GM12878 (cell line): ENCODE data around the gene SSTR1. TPM values are rescaled to one million over a fixed set of nuclear protein-coding genes. Genes with fewer than 3 reads are reported as not detected.

ENCODE experiments used
- ATAC-seq: fragments of 200-7000 bp; cut with Tn5 transposase; 3 replicates; pipeline ENCODE4 v1.9.1; 2020; ENCODE audit warnings: mild to moderate bottlenecking, moderate library complexity
- BruUV-seq: library from RNA; stranded (reverse); fragments of 400-500 nt; replicated peaks from 2 replicates; lab custom pipeline; 2021; lab: Mats Ljungman, UMichigan
- CTCF ChIA-PET: fragments of 300-600 bp; sonication (Branson Sonifier 250); formaldehyde crosslinking; extraction: SDS; loops from one replicate; lab custom pipeline; 2021; ENCODE audit warnings: inconsistent platforms; lab: Yijun Ruan, JAX
- POLR2A ChIA-PET: fragments of 350-600 bp; formaldehyde crosslinking; extraction: SDS; loops from one replicate; lab custom pipeline; 2021; ENCODE audit warnings: inconsistent platforms; lab: Charles Lee
- RAD21 ChIA-PET: fragments of 300-600 bp; sonication (Branson Sonifier 250); formaldehyde crosslinking; loops from one replicate; lab custom pipeline; 2023; ENCODE audit warnings: antibody characterized with exemption; ENCODE audit not compliant: unreplicated experiment; lab: Charles Lee
- SMC1A ChIA-PET: fragments of 300-600 bp; sonication (Branson Sonifier 250); formaldehyde crosslinking; loops from one replicate; lab custom pipeline; 2023; ENCODE audit not compliant: unreplicated experiment, uncharacterized antibody; lab: Charles Lee
- DNase-seq: peaks from one replicate; pipeline ENCODE4 v3.0.0-alpha.2; 2011; ENCODE audit warnings: low read depth, low spot score
- FAIRE-seq: peaks from 3 replicates; lab custom pipeline; 2011; peaks lifted over from hg19 to GRCh38; lab: Jason Lieb, UNC
- H2AFZ ChIP-seq: 2 replicates; pipeline ENCODE4 v1.6.0; 2011; ENCODE audit warnings: low read depth, low read length, control low read depth; ENCODE audit not compliant: control insufficient read depth
- H3K27ac ChIP-seq: 2 replicates; pipeline ENCODE4 v1.5.1; 2011; ENCODE audit warnings: control low read depth; ENCODE audit not compliant: control insufficient read depth, insufficient read depth
- H3K27me3 ChIP-seq, 2 experiments: replicated peaks in 1 of 2; 2 replicates each; pipeline versions ENCODE4 v1.6.0 to v1.6.1; 2011; ENCODE audit warnings: low read length in 1 of 2; ENCODE audit not compliant: control insufficient read depth in 2 of 2, insufficient read depth in 2 of 2
- H3K36me3 ChIP-seq, 2 experiments: 2 replicates each; pipeline ENCODE4 v1.5.1; 2011; ENCODE audit warnings: low read length in 1 of 2; ENCODE audit not compliant: control insufficient read depth in 2 of 2, insufficient read depth in 2 of 2
- H3K4me1 ChIP-seq: 2 replicates; pipeline ENCODE4 v1.6.1; 2011; ENCODE audit warnings: mild to moderate bottlenecking, low read length, moderate library complexity, mixed read lengths; ENCODE audit not compliant: control insufficient read depth, insufficient read depth
- H3K4me2 ChIP-seq: 2 replicates; pipeline ENCODE4 v1.6.0; 2011; ENCODE audit warnings: control low read depth; ENCODE audit not compliant: control insufficient read depth, insufficient read depth
- H3K4me3 ChIP-seq: fragments of 200-600 bp; sonication (generic); 2 replicates; pipeline ENCODE4 v1.5.1; 2016
- H3K79me2 ChIP-seq: 2 replicates; pipeline ENCODE4 v1.6.0; 2011; ENCODE audit warnings: low read length; ENCODE audit not compliant: control insufficient read depth, insufficient read depth
- H3K9ac ChIP-seq: 2 replicates; pipeline ENCODE4 v1.8.0; 2011; ENCODE audit warnings: low read length, control low read depth, mixed read lengths; ENCODE audit not compliant: control insufficient read depth, insufficient read depth
- H3K9me3 ChIP-seq: replicated peaks from 3 replicates; pipeline ENCODE4 v1.5.1; 2011; ENCODE audit warnings: mild to moderate bottlenecking, low read length; ENCODE audit not compliant: control insufficient read depth, insufficient read depth
- H4K20me1 ChIP-seq: 2 replicates; pipeline ENCODE4 v1.6.0; 2011; ENCODE audit not compliant: control insufficient read depth, insufficient read depth
- CREM ChIP-seq: IDR thresholded peaks from 2 replicates; pipeline ENCODE4 v1.6.1; 2014; ENCODE audit warnings: antibody characterized with exemption, low read depth
- E2F8 ChIP-seq: fragments of 450-650 bp; IDR thresholded peaks from 2 replicates; pipeline ENCODE4 v1.6.1; 2018; ENCODE audit warnings: mild to moderate bottlenecking, low read depth, moderate library complexity; ENCODE audit not compliant: partially characterized antibody
- ELK1 ChIP-seq: IDR thresholded peaks from 2 replicates; pipeline ENCODE4 v1.6.1; 2012; ENCODE audit warnings: low read depth, low read length, improper control_type of control experiment
- LARP7 ChIP-seq: fragments of 450-650 bp; IDR thresholded peaks from 2 replicates; pipeline ENCODE4 v1.6.1; 2017; ENCODE audit warnings: mild to moderate bottlenecking
- PRDM15 ChIP-seq: fragments of 450-650 bp; formaldehyde crosslinking; IDR thresholded peaks from 2 replicates; pipeline ENCODE4 v1.4.0; 2020; ENCODE audit warnings: mild to moderate bottlenecking, moderate library complexity
- WGBS: methylation state at CpG from one replicate; pipeline ENCODE4 v1.1.6; 2016; ENCODE audit warnings: low lambda C conversion rate; ENCODE audit not compliant: insufficient replicate concordance, insufficient coverage; ENCODE audit errors: missing lambda C conversion rate; 5-methylcytosine and 5-hydroxymethylcytosine counted together
- in situ Hi-C: fragments of 300-500 bp; cut with MboI; formaldehyde crosslinking; loops from 9 replicates; pipeline ENCODE4 v1.14.3; 2018; ENCODE audit warnings: mixed read lengths
- intact Hi-C: fragments of 100-400 bp; cut with micrococcal nuclease; formaldehyde crosslinking; loops from one replicate; pipeline ENCODE4 v1.14.2; 2022; ENCODE audit not compliant: unreplicated experiment
- polyA plus RNA-seq, 11 experiments: library from polyadenylated mRNA; depleted of rRNA in 4 of 11; unstranded in 6 of 11; stranded (reverse) in 5 of 11; fragments of >200 nt; fragmentation: Nextera tagmentation in 4 of 11; fragmentation: Illumina TruSeq in 1 of 11; extraction: Ambion mirVana in 4 of 11; extraction: Trizol in 1 of 11; gene quantifications; 1 replicate in 1 of 11; 2 replicates in 10 of 11; pipeline versions ENCODE4 v1.2.1 to v1.2.3, GENCODE V29; 2011 to 2016; ENCODE audit warnings: inconsistent platforms in 2 of 11, missing spikeins in 2 of 11, low read depth in 1 of 11
- total RNA-seq, 4 experiments: library from RNA; depleted of rRNA in 3 of 4; stranded (reverse); fragments of >200 nt in 3 of 4; fragmentation: Illumina TruSeq in 1 of 4; extraction: Trizol in 1 of 4; gene quantifications; 2 replicates each; pipeline versions ENCODE4 v1.2.1 to v1.2.3, GENCODE V29; 2013 to 2021
- TF ChIP-seq, protein P1 (sequence below): fragments of 450-650 bp; IDR thresholded peaks from 2 replicates; pipeline ENCODE4 v1.6.1; 2017; ENCODE audit warnings: antibody characterized with exemption, mild to moderate bottlenecking, moderate library complexity

The SSTR1 gene
- total and polyA plus RNA-seq, 10 of the 15 experiments (the other 5 are each of a cell fraction or from before 2014, with no cell fraction given) = 0.01 to 0.05 TPM; not detected in 8

DNA sequence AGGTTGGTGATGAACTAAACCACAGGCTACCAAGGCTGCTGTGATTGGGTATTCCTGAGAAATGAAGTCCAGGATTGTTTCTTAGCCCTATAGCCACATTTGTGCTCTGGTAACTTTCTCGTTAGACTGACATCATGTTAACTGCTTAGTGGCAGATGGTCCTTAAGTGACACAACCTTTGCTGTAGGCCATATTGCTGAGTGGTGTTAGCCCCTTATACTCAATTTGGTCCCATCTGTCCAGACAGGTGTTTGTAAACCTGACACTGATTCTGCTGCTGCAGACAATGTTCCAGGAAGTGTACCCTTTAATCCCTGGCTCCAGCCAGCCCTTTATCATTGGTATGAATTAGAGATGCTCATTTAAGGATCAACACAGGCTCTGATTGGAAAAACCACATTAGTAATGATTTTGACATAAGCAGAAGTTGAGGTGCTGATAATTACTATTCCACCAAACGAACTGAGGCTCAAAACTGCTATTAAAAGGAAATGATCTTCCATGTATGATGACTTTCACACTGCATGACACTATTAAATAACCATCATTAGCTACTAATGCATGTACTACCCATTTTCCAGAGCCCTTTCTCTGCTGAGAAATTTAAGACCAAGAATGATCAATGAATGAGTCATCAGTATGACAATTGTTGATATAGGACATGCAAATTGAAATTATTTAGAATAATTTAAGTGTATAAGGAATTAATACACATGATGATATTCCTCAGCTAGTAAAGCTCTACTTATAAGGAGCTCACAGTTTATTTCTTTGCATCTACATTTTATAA is 3.6 kb upstream of the SSTR1 start:
- Histone ChIP-seq H3K79me2 (no peaks in the 10 kb centered on the region), H3K4me1 (no peaks in the 10 kb centered on the region), H3K36me3 (no peaks in the 10 kb centered on the region), H3K4me3 (no peak overlapping the region), H3K27ac (no peak overlapping the region), H4K20me1 (no peaks in the 10 kb centered on the region), H2AFZ (no peak overlapping the region), H3K9ac (no peak overlapping the region), H3K27me3 (no peaks in the 10 kb centered on the region), H3K9me3 (no peaks in the 10 kb centered on the region; the same call in 2 of the 3 replicates), H3K4me2 (no peak overlapping the region)
- ChIA-PET CTCF (no interaction called here), RAD21 (no interaction called here), POLR2A (no interaction called here), SMC1A (no interaction called here)
- no peak for ATAC-seq
- no peak for DNase-seq
- no peak for FAIRE-seq
- 0% methylated on average over 2 of the region's 2 CpGs for WGBS
- intact Hi-C loops = no loop called here
- BruUV-seq = no TSS peak
- in situ Hi-C loops = no loop called here
- no peak for TF ChIP-seq PRDM15
- TF ChIP-seq CREM = no peak
- no peak for TF ChIP-seq LARP7
- no peak for TF ChIP-seq E2F8
- TF ChIP-seq, protein P1, sequence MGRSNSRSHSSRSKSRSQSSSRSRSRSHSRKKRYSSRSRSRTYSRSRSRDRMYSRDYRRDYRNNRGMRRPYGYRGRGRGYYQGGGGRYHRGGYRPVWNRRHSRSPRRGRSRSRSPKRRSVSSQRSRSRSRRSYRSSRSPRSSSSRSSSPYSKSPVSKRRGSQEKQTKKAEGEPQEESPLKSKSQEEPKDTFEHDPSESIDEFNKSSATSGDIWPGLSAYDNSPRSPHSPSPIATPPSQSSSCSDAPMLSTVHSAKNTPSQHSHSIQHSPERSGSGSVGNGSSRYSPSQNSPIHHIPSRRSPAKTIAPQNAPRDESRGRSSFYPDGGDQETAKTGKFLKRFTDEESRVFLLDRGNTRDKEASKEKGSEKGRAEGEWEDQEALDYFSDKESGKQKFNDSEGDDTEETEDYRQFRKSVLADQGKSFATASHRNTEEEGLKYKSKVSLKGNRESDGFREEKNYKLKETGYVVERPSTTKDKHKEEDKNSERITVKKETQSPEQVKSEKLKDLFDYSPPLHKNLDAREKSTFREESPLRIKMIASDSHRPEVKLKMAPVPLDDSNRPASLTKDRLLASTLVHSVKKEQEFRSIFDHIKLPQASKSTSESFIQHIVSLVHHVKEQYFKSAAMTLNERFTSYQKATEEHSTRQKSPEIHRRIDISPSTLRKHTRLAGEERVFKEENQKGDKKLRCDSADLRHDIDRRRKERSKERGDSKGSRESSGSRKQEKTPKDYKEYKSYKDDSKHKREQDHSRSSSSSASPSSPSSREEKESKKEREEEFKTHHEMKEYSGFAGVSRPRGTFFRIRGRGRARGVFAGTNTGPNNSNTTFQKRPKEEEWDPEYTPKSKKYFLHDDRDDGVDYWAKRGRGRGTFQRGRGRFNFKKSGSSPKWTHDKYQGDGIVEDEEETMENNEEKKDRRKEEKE = no peak
- TF ChIP-seq ELK1 = no peak
